Heart left ventricle (tissue), 13 donors: ENCODE data around the gene MUC2.

Source experiments
- POLR2A ChIP-seq, 2 donors: fragments of 450-650 bp; IDR thresholded peaks; one replicate each; pipeline ENCODE4 v1.6.1; 2017; ENCODE audit warnings: antibody characterized with exemption in 2 of 2, mild to moderate bottlenecking in 2 of 2, moderate library complexity in 2 of 2
- TF ChIP-seq, protein P1 (sequence below), 12 donors: fragments of 200-600 bp; sonication (generic) in 4 of 12; IDR thresholded peaks; one replicate each; pipeline versions ENCODE4 v1.5.0 to v1.8.0; 2018 to 2022; ENCODE audit warnings: antibody characterized with exemption in 12 of 12, mild to moderate bottlenecking in 5 of 12
- donor health status: ischemic (EF 13 %, LVEDD 7.1; RV severe dilation, severe dysfunction).
- donor health status: DM: no; HTN: yes; CAD: no.
- donor health status: DM: no; HTN: no; CAD: no.
- donor health status: ischemic (EF 25% LVEDD 6.9; RV normal size, moderate dysfunction).
- donor health status: ischemic (EF 25% LVEDD 5.7; RV mildly dilated, moderate dysfunction).
- donor health status: ischemic (EF 35%, LVEDD 5.7; RV mildly dilated, moderate dysfunction).
- donor health status: nonischemic (EF 11% LVEDD 7.7; RV severe dilation, severe dysfunction).
- donor health status: DM: yes; HTN: yes; CAD: no.
- donor health status: PGD.
- donor health status: ischemic (EF 29% LVEDD 5.4; RV normal size, mild dysfunction).
- donor health status: nonischemic (EF 23%, LVEDD 6.1; RV moderate dilation, normal function).

GRCh38 chr11:1120532-1121330, 46.1 kb downstream of the MUC2 start:
- TF ChIP-seq, protein P1, sequence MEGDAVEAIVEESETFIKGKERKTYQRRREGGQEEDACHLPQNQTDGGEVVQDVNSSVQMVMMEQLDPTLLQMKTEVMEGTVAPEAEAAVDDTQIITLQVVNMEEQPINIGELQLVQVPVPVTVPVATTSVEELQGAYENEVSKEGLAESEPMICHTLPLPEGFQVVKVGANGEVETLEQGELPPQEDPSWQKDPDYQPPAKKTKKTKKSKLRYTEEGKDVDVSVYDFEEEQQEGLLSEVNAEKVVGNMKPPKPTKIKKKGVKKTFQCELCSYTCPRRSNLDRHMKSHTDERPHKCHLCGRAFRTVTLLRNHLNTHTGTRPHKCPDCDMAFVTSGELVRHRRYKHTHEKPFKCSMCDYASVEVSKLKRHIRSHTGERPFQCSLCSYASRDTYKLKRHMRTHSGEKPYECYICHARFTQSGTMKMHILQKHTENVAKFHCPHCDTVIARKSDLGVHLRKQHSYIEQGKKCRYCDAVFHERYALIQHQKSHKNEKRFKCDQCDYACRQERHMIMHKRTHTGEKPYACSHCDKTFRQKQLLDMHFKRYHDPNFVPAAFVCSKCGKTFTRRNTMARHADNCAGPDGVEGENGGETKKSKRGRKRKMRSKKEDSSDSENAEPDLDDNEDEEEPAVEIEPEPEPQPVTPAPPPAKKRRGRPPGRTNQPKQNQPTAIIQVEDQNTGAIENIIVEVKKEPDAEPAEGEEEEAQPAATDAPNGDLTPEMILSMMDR (IDR thresholded peaks at IDR 0.05): no peak
- TF ChIP-seq POLR2A (IDR thresholded peaks at IDR 0.05): no peak
